Sigmoid colon (tissue), 7 donors: ENCODE measurements around the gene ATIC. TPM values are rescaled to one million over a fixed set of nuclear protein-coding genes. Genes with fewer than 3 reads are reported as not detected.

ENCODE experiments used
- DNase-seq: peaks from one replicate; pipeline ENCODE4 v3.0.0-alpha.2; 2019
- H3K27ac ChIP-seq, 4 donors: fragments of 200-600 bp; sonication (generic); one replicate each; pipeline ENCODE4 v1.5.1; 2016 to 2019; ENCODE audit warnings: mild to moderate bottlenecking in 1 of 4
- H3K27me3 ChIP-seq, 3 donors: fragments of 200-600 bp; sonication (generic); one replicate each; pipeline ENCODE4 v1.5.1; 2019; ENCODE audit warnings: mild to moderate bottlenecking in 1 of 3
- H3K36me3 ChIP-seq, 4 donors: fragments of 200-600 bp; sonication (generic); one replicate each; pipeline ENCODE4 v1.5.1; 2016 to 2019
- H3K4me1 ChIP-seq, 4 donors: fragments of 200-600 bp; sonication (generic); one replicate each; pipeline ENCODE4 v1.5.1; 2017 to 2019
- H3K4me3 ChIP-seq, 4 donors: fragments of 200-600 bp; sonication (generic); one replicate each; pipeline ENCODE4 v1.5.1; 2017 to 2019; ENCODE audit warnings: mild to moderate bottlenecking in 2 of 4, moderate library complexity in 1 of 4
- H3K9me3 ChIP-seq, 4 donors: fragments of 200-600 bp in 3 of 4; sonication (generic) in 3 of 4; one replicate each; pipeline versions ENCODE4 v1.5.1 to v1.6.1; 2013 to 2019
- CTCF ChIP-seq, 4 experiments: fragments of 450-650 bp in 3 of 4; fragments of 200-600 bp in 1 of 4; IDR thresholded peaks; one replicate each; pipeline ENCODE4 v1.5.1; 2016 to 2019; ENCODE audit warnings: antibody characterized with exemption in 4 of 4, mild to moderate bottlenecking in 3 of 4, moderate library complexity in 2 of 4
- EP300 ChIP-seq, 4 donors: sonication (generic); formaldehyde crosslinking; IDR thresholded peaks; one replicate each; pipeline ENCODE4 v1.6.1; 2017; ENCODE audit warnings: antibody characterized with exemption in 4 of 4
- POLR2A ChIP-seq, 2 donors: fragments of 450-650 bp; IDR thresholded peaks; one replicate each; pipeline ENCODE4 v1.6.1; 2016; ENCODE audit warnings: antibody characterized with exemption in 2 of 2, mild to moderate bottlenecking in 2 of 2, moderate library complexity in 2 of 2
- POLR2AphosphoS5 ChIP-seq, 4 donors: sonication (generic); formaldehyde crosslinking; IDR thresholded peaks; one replicate each; pipeline ENCODE4 v1.6.1; 2017; ENCODE audit warnings: antibody characterized with exemption in 4 of 4
- WGBS, 2 donors: extraction: QIAGEN DNeasy Blood & Tissue Kit; methylation state at CpG; one replicate each; pipeline ENCODE4 v1.1.7; 2013; 5-methylcytosine and 5-hydroxymethylcytosine counted together
- intact Hi-C: fragments of 100-400 bp; cut with DNase I; formaldehyde crosslinking; loops from one replicate; pipeline ENCODE4 v1.15.1; 2023
- polyA plus RNA-seq, 3 donors: library from polyadenylated mRNA; stranded (reverse); fragments of 200-250 nt; gene quantifications; one replicate each; pipeline ENCODE4 v1.2.3, GENCODE V29; 2013
- total RNA-seq, 4 donors: library from RNA; depleted of rRNA; stranded (reverse); fragments of >200 nt; gene quantifications; one replicate each; pipeline ENCODE4 v1.1.0, GENCODE V29; 2016
- donor health status: healthy with polysubstance abuse.
- donor health status: Bipolar disorder and iron deficiency.
- donor health status: healthy.

Gene ATIC
- total and polyA plus RNA-seq, 7 donors = 27.0 to 116 (median 42.6) TPM

- WGBS, 2 donors = 91 to 95% methylated on average over 4 of the region's 4 CpGs
- intact Hi-C loops = no loop called here
- TF ChIP-seq CTCF (IDR thresholded peaks at IDR 0.05) = no peak
- TF ChIP-seq POLR2A (IDR thresholded peaks at IDR 0.05) = no peak
- no peak for TF ChIP-seq POLR2AphosphoS5 (IDR thresholded peaks at IDR 0.05)
- TF ChIP-seq EP300 (IDR thresholded peaks at IDR 0.05) = no peak
- H3K27ac ChIP-seq = no peak overlapping the region
- no peak overlapping the region for H3K4me3 ChIP-seq
- peaks cover 18 to 77% (median 65%) of the 10 kb centered on the region in 4 donors for H3K36me3 ChIP-seq
- no peaks in the 10 kb centered on the region for H3K9me3 ChIP-seq
- no peaks in the 10 kb centered on the region for H3K27me3 ChIP-seq
- no peaks in the 10 kb centered on the region for H3K4me1 ChIP-seq
- DNase-seq = no peak
Observed at GRCh38 chr2:215361211-215361875, 49.5 kb downstream of the ATIC start.

DNA sequence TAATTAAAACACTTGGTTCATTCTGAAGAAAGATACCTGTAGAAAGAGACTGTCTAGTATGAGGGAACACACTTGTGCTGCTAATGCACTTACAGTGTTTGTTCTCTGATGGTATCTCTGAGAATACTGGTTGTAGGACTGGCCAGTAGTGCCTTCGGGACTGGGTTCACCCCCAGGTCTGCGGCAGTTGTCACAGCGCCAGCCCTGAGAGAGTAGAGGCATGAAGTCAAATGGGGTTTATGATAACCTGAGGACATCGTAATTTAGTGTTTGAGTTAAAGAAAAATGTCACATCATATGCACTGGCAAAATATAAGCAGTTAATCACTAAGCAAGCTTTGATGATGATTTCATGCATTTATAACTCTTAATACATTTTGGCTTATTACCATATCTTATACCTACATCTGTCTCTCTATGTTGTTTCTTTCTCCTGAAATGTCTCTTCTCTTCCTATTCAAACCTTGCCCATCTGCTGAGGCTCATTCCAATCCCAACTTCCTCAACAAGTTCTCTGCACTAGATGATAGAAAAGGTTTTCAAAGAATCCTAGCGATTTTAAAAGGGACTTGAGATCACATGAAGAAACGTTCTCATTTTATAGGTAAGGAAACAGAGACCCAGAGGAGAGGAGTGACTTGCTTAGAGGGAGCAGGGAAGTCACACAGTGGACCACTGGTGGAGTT, 50.2 kb downstream of the ATIC start:
- H3K4me1 ChIP-seq = no peaks in the 10 kb centered on the region
- H3K27ac ChIP-seq = peak overlapping the region in 1 of 4 donors; percentile 15
- WGBS, 2 donors = 84 to 85% methylated on average over 6 of the region's 6 CpGs
- H3K9me3 ChIP-seq = no peaks in the 10 kb centered on the region
- DNase-seq = no peak
- no peaks in the 10 kb centered on the region for H3K27me3 ChIP-seq
- intact Hi-C loops = no loop called here
- TF ChIP-seq POLR2A (IDR thresholded peaks at IDR 0.05) (no peak), POLR2AphosphoS5 (IDR thresholded peaks at IDR 0.05) (no peak), CTCF (IDR thresholded peaks at IDR 0.05) (no peak), EP300 (IDR thresholded peaks at IDR 0.05) (no peak)
- peaks cover 18 to 84% (median 70%) of the 10 kb centered on the region in 4 donors for H3K36me3 ChIP-seq
- no peak overlapping the region for H3K4me3 ChIP-seq

DNA sequence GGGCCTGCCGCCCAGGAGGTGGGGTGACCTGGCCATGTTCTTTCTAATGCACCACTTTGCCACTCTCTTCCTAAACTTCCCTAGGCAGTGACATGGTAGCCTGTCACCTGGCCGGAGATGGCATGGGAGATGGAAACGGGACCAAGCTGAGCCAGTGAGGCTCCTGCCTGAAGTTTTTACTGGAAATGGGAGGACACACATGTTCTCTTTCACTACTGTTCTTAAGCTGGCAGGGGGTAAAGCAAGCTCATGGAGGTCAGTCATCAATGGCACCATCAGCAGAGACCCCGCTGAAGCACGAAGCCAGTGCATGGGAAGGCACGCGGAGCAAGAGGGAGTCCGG, 50.7 kb downstream of the ATIC start:
- no peaks in the 10 kb centered on the region for H3K9me3 ChIP-seq
- H3K36me3 ChIP-seq = peaks cover 18 to 89% (median 74%) of the 10 kb centered on the region in 4 donors
- no peak for TF ChIP-seq POLR2A (IDR thresholded peaks at IDR 0.05)
- TF ChIP-seq EP300 (IDR thresholded peaks at IDR 0.05) = no peak
- no peak for TF ChIP-seq POLR2AphosphoS5 (IDR thresholded peaks at IDR 0.05)
- TF ChIP-seq CTCF (IDR thresholded peaks at IDR 0.05) = no peak
- 97% methylated on average over 8 of the region's 8 CpGs for WGBS, 2 donors
- H3K4me1 ChIP-seq = no peaks in the 10 kb centered on the region
- H3K27me3 ChIP-seq = no peaks in the 10 kb centered on the region
- intact Hi-C loops = no loop called here
- H3K4me3 ChIP-seq = no peak overlapping the region
- no peak for DNase-seq
- peak overlapping the region in 1 of 4 donors; percentile 15 for H3K27ac ChIP-seq

DNA sequence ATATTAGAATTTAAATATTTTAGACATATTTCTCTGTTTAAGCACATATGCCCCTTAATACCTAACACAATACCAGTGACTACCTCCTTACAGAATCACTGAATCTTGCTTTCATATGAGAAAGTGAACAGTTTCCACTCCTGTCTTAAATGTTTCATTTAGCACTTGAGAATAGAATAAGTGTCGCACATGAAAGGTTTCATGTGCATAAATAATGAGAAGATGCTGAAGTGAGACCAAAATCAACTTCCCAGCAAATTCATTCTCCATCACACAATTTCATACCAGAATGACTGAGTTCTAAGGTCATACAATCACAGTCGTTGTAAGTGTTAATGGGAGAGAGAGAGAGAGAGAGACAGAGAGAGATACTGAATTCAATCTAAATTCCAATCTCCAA, 51.2 kb downstream of the ATIC start:
- WGBS, 2 donors = 75 to 76% methylated on average over 2 of the region's 2 CpGs
- Histone ChIP-seq H3K36me3 (peaks cover 18 to 94% (median 79%) of the 10 kb centered on the region in 4 donors), H3K27me3 (no peaks in the 10 kb centered on the region), H3K4me3 (no peak overlapping the region), H3K4me1 (no peaks in the 10 kb centered on the region), H3K27ac (no peak overlapping the region), H3K9me3 (no peaks in the 10 kb centered on the region)
- no peak for DNase-seq
- TF ChIP-seq EP300 (IDR thresholded peaks at IDR 0.05) (no peak), CTCF (IDR thresholded peaks at IDR 0.05) (no peak), POLR2AphosphoS5 (IDR thresholded peaks at IDR 0.05) (no peak), POLR2A (IDR thresholded peaks at IDR 0.05) (no peak)
- intact Hi-C loops = no loop called here
